Hepatocyte (in vitro differentiated cells): Measurements from ENCODE around the gene PPDPF. TPM values are rescaled to one million over a fixed set of nuclear protein-coding genes. Genes with fewer than 3 reads are reported as not detected.

Source experiments
- DNase-seq: peaks from one replicate; pipeline ENCODE4 v3.0.0-alpha.2; 2016; ENCODE audit warnings: low spot score
- H2AFZ ChIP-seq: fragments of 200-600 bp; sonication (generic); 2 replicates; pipeline ENCODE4 v1.6.0; 2016; ENCODE audit warnings: antibody characterized with exemption, mild to moderate bottlenecking
- H3K27ac ChIP-seq: fragments of 200-600 bp; sonication (generic); 2 replicates; pipeline ENCODE4 v1.5.1; 2016; ENCODE audit warnings: mild to moderate bottlenecking
- H3K27me3 ChIP-seq: fragments of 200-600 bp; sonication (generic); 2 replicates; pipeline ENCODE4 v1.6.1; 2016
- H3K36me3 ChIP-seq: fragments of 200-600 bp; sonication (generic); replicated peaks from 2 replicates; pipeline ENCODE4 v1.5.1; 2016; ENCODE audit warnings: low read depth; ENCODE audit not compliant: insufficient read depth
- H3K4me1 ChIP-seq: fragments of 200-600 bp; sonication (generic); 2 replicates; pipeline ENCODE4 v1.5.1; 2016; ENCODE audit warnings: mild to moderate bottlenecking, moderate library complexity; ENCODE audit not compliant: insufficient read depth
- H3K4me2 ChIP-seq: fragments of 200-600 bp; sonication (generic); 2 replicates; pipeline ENCODE4 v1.6.0; 2016
- H3K4me3 ChIP-seq: fragments of 200-600 bp; sonication (generic); 2 replicates; pipeline ENCODE4 v1.5.1; 2016; ENCODE audit warnings: mild to moderate bottlenecking
- H3K79me2 ChIP-seq: fragments of 200-600 bp; sonication (generic); 2 replicates; pipeline ENCODE4 v1.6.0; 2017; ENCODE audit warnings: mild to moderate bottlenecking
- H3K9me2 ChIP-seq: fragments of 200-600 bp; sonication (generic); replicated peaks from 2 replicates; pipeline ENCODE4 v1.6.0; 2017; ENCODE audit warnings: mild to moderate bottlenecking; ENCODE audit not compliant: insufficient read depth
- H3K9me3 ChIP-seq: fragments of 200-600 bp; sonication (generic); 2 replicates; pipeline ENCODE4 v1.5.1; 2016; ENCODE audit warnings: low read depth, mild to moderate bottlenecking
- H4K20me1 ChIP-seq: fragments of 200-600 bp; sonication (generic); 2 replicates; pipeline ENCODE4 v1.6.0; 2016; ENCODE audit warnings: mild to moderate bottlenecking; ENCODE audit not compliant: insufficient read depth, poor library complexity, severe bottlenecking
- CTCF ChIP-seq: fragments of 200-600 bp; sonication (generic); IDR thresholded peaks from 2 replicates; pipeline ENCODE4 v1.5.1; 2016; ENCODE audit warnings: antibody characterized with exemption, mild to moderate bottlenecking; ENCODE audit not compliant: poor library complexity
- EZH2 ChIP-seq: fragments of 200-600 bp; sonication (generic); IDR thresholded peaks from 2 replicates; pipeline ENCODE4 v1.6.1; 2016; ENCODE audit warnings: antibody characterized with exemption, mild to moderate bottlenecking, borderline replicate concordance
- EZH2phosphoT487 ChIP-seq: fragments of 200-600 bp; sonication (generic); IDR thresholded peaks from one replicate; pipeline ENCODE4 v1.6.1; 2018; ENCODE audit warnings: antibody characterized with exemption, mild to moderate bottlenecking, low read depth, moderate library complexity; ENCODE audit not compliant: unreplicated experiment, severe bottlenecking
- WGBS: methylation state at CpG from one replicate; pipeline ENCODE4 v1.1.6; 2016; ENCODE audit warnings: low lambda C conversion rate; ENCODE audit errors: missing lambda C conversion rate; 5-methylcytosine and 5-hydroxymethylcytosine counted together
- polyA plus RNA-seq: library from polyadenylated mRNA; unstranded; fragments of >200 nt; fragmentation: Nextera tagmentation; extraction: Ambion mirVana; gene quantifications from 2 replicates; pipeline ENCODE4 v1.2.1, GENCODE V29; 2016
- total RNA-seq: library from RNA; depleted of rRNA; stranded (reverse); fragments of >200 nt; gene quantifications from 2 replicates; pipeline ENCODE4 v1.2.3, GENCODE V29; 2014

Gene PPDPF
- total and polyA plus RNA-seq, 2 experiments from 2014 or later, result 55.1 to 333 TPM

GRCh38 chr20:63475209-63475608, 45.4 kb upstream of the PPDPF start:
- TF ChIP-seq EZH2 (no peak), EZH2phosphoT487 (no peak), CTCF (no peak)
- Histone ChIP-seq H3K4me2 (no peak overlapping the region), H3K36me3 (no peaks in the 10 kb centered on the region), H2AFZ (no peak overlapping the region), H3K9me2 (no peaks in the 10 kb centered on the region), H3K4me3 (no peak overlapping the region), H3K27me3 (peaks cover 66% of the 10 kb centered on the region), H4K20me1 (no peaks in the 10 kb centered on the region), H3K27ac (no peak overlapping the region), H3K79me2 (no peaks in the 10 kb centered on the region), H3K4me1 (peaks cover 3% of the 10 kb centered on the region), H3K9me3 (no peaks in the 10 kb centered on the region)
- WGBS, result 20% methylated on average over 16 of the region's 16 CpGs
- peak; percentile 60 for DNase-seq

- no peak for TF ChIP-seq EZH2phosphoT487
- TF ChIP-seq EZH2, result no peak
- no peak for TF ChIP-seq CTCF
- Histone ChIP-seq H3K36me3 (no peaks in the 10 kb centered on the region), H3K27ac (no peak overlapping the region), H4K20me1 (no peaks in the 10 kb centered on the region), H3K4me2 (no peak overlapping the region), H3K27me3 (peaks cover 49% of the 10 kb centered on the region), H3K4me1 (peaks cover under 1% of the 10 kb centered on the region), H3K9me3 (no peaks in the 10 kb centered on the region), H3K79me2 (no peaks in the 10 kb centered on the region), H3K4me3 (no peak overlapping the region), H2AFZ (no peak overlapping the region), H3K9me2 (no peaks in the 10 kb centered on the region)
- no peak for DNase-seq
- WGBS, result 51% methylated on average over 20 of the region's 21 CpGs
Measured at GRCh38 chr20:63477061-63477616, 43.4 kb upstream of the PPDPF start.

- Histone ChIP-seq H3K4me3 (no peak overlapping the region), H3K27me3 (peaks cover 49% of the 10 kb centered on the region)
- no peak for DNase-seq
Measured at GRCh38 chr20:63477944-63478343, 42.6 kb upstream of the PPDPF start.

More at GRCh38 chr20:63477944-63478343, 42.6 kb upstream of the PPDPF start:
- Histone ChIP-seq H4K20me1 (no peaks in the 10 kb centered on the region), H2AFZ (no peak overlapping the region), H3K4me2 (no peak overlapping the region), H3K4me1 (no peaks in the 10 kb centered on the region), H3K27ac (no peak overlapping the region), H3K9me2 (no peaks in the 10 kb centered on the region), H3K36me3 (no peaks in the 10 kb centered on the region), H3K9me3 (no peaks in the 10 kb centered on the region), H3K79me2 (no peaks in the 10 kb centered on the region)
- TF ChIP-seq EZH2phosphoT487 (no peak), CTCF (no peak), EZH2 (no peak)
- WGBS, result 71% methylated on average over 17 of the region's 17 CpGs
